ENCODE measurements around the gene PRSS56.

Gene PRSS56

DNA sequence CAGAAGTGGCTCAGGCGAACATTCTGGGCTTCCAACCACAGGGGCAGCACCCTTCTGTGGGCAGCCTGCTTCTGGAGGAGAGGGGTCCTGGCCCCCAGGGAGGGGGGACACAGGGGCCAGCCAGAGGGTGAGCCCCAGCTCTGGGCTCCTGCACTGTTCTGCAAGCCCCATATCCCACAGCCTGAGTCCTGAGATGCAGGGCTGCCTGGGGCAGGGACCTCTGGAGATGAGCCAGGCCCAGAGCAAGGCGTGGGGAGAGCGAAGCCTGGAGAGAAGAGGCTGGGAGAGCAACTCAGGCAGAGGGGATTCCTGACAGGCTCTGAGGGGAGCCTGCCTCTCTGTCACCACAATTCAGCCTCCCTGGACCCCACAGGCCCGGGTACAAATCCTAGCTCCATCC is 13.5 kb upstream of the PRSS56 start:
- H3K9me3 Mint-ChIP-seq = no peaks in the 10 kb centered on the region
- H3K36me3 Mint-ChIP-seq = no peaks in the 10 kb centered on the region
- H3K27ac Mint-ChIP-seq = no peak overlapping the region
- H3K27me3 Mint-ChIP-seq = peaks cover 11% of the 10 kb centered on the region
- peaks cover 4% of the 10 kb centered on the region for H3K4me1 Mint-ChIP-seq
- no peak overlapping the region for H3K4me3 Mint-ChIP-seq

DNA sequence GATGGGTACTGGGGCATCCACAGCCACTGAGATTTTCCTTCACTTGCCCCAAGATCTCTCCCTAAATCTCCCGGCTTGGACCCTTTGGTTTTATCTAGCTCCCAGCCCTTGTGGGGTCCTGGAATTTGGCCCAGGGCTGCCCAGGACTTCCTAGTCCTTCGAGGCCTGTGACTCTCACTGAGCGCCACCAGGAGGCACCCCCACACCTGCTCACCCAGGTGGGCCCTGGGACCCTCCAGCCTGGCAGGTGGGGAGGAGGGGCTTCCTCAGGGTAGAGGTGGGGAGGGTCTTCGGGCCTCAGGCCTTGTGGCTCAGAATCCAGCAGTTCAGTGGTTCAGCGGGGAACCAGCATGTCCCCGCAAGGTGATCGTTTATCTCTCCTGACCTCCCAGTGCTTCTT is 11.9 kb upstream of the PRSS56 start:
- no peaks in the 10 kb centered on the region for H3K36me3 Mint-ChIP-seq
- no peak overlapping the region for H3K4me3 Mint-ChIP-seq
- no peak overlapping the region for H3K27ac Mint-ChIP-seq
- peaks cover 10% of the 10 kb centered on the region for H3K27me3 Mint-ChIP-seq
- peaks cover 4% of the 10 kb centered on the region for H3K4me1 Mint-ChIP-seq
- no peaks in the 10 kb centered on the region for H3K9me3 Mint-ChIP-seq

DNA sequence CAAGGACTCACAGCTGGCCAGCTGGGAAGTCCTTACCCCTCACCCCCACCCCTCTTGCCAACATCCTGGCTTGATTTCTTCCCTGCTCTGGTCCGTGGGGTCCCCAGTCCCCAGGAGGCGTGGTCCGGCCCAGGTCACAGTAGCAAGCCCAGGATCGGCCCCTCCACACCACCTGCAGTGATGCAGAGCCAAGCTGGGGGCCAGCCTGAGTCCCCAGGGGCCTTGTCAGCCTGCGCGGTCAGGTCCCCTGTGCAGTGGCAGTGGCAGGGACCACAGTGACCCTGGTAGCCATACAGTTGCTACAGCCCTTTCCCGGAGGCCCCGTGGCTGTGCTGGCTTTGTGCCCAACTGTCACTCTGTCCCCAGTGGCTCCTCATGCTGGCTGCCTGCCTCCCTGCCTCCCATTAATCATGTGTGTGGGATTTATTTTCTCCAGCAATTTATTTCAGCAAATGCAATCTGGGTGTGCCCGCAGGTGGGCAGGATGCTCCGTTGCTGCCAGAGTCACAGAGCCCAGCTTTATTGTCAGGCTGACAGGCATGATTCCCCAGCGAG is 8.8 kb upstream of the PRSS56 start:
- Mint-ChIP-seq H3K4me3 (no peak overlapping the region), H3K9me3 (no peaks in the 10 kb centered on the region), H3K27me3 (peaks cover 3% of the 10 kb centered on the region), H3K27ac (no peak overlapping the region), H3K4me1 (no peaks in the 10 kb centered on the region), H3K36me3 (no peaks in the 10 kb centered on the region)

DNA sequence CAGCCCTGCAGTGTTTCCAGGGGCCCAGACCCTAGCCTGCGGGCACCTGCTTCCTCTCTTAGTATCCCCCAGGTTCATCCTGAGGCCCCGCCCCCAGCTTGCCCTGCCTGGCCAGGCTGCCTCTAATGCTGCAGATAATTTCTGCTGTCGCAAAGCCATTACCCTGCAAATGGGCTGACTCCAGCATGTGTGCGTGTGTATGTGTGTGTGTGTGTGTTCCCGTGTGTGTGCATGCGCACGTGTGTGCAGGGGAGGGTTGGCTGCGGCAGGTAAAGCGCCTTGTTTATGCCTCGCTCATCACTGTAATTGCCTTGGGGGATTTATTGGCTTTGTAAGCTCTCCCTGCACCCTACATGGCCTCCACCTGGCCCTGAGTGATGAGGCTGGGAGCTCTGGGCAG is 7.6 kb upstream of the PRSS56 start:
- peaks cover 3% of the 10 kb centered on the region for H3K27me3 Mint-ChIP-seq
- H3K27ac Mint-ChIP-seq = no peak overlapping the region
- no peaks in the 10 kb centered on the region for H3K9me3 Mint-ChIP-seq
- no peaks in the 10 kb centered on the region for H3K36me3 Mint-ChIP-seq
- H3K4me1 Mint-ChIP-seq = no peaks in the 10 kb centered on the region
- no peak overlapping the region for H3K4me3 Mint-ChIP-seq

DNA sequence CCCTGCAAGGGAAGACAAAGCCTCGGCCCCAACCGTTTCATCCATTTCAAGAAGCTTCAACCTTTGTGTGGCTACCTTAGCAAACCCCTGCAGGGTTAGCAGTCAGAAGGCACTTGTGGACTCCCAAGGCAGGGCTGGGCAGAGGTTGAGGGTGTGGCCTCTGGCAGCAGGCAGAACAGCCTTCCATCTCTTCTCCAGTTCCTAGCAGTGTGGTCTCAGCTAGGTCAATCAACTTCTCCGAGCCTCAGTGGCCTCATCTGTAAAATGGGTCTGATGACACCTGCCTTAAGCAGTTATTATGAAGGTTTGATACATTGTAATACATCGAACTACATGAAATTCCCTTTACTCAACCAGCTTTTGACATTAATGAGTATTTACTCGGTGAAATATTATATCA is 6.8 kb upstream of the PRSS56 start:
- H3K27ac Mint-ChIP-seq = no peak overlapping the region
- H3K4me1 Mint-ChIP-seq = no peaks in the 10 kb centered on the region
- no peaks in the 10 kb centered on the region for H3K9me3 Mint-ChIP-seq
- no peak overlapping the region for H3K4me3 Mint-ChIP-seq
- H3K27me3 Mint-ChIP-seq = peaks cover 3% of the 10 kb centered on the region
- no peaks in the 10 kb centered on the region for H3K36me3 Mint-ChIP-seq

DNA sequence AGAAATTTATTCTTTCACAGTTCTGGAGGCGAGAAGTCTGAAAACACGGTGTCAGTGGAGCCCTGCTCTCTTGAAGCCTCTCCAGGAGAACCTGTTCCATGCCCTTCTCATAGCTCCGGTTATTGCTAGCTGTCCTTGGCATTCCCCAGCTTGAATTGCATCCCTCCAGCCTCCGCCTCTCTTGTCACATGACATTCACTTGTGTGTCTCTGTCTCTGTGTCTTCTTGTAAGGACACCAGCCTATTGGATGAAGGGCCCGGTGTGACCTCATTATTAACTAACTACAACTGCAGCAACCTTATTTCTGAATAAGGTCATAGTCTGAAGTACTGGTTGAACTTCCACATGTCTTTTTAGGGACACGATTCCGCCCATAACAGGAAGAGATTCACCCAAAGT is 4.5 kb upstream of the PRSS56 start:
- Mint-ChIP-seq H3K36me3 (no peaks in the 10 kb centered on the region), H3K9me3 (no peaks in the 10 kb centered on the region), H3K4me1 (no peaks in the 10 kb centered on the region), H3K27me3 (peaks cover 11% of the 10 kb centered on the region), H3K4me3 (no peak overlapping the region), H3K27ac (no peak overlapping the region)

DNA sequence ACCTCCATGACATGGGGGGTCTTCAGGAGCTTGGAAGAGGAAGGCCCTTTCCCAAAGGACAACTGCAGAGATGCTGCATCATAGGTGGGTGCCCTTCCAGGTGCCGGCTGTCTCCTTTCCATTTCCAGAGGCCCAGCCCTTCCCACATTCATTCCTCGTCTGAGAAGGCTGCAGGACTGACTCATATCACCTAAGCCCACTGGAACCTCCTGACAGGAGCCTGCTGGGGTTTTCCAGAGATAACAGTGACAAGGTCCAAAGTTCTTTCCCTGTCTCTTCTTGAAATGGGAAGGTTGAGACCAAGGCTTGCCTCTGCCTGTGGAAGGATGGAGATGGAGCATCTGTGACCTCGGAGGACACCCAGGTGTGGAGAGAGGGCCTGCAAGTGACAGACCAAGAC is 3.6 kb upstream of the PRSS56 start:
- peaks cover 13% of the 10 kb centered on the region for H3K27me3 Mint-ChIP-seq
- no peaks in the 10 kb centered on the region for H3K36me3 Mint-ChIP-seq
- H3K9me3 Mint-ChIP-seq = no peaks in the 10 kb centered on the region
- H3K27ac Mint-ChIP-seq = no peak overlapping the region
- H3K4me3 Mint-ChIP-seq = no peak overlapping the region
- H3K4me1 Mint-ChIP-seq = peaks cover 3% of the 10 kb centered on the region

DNA sequence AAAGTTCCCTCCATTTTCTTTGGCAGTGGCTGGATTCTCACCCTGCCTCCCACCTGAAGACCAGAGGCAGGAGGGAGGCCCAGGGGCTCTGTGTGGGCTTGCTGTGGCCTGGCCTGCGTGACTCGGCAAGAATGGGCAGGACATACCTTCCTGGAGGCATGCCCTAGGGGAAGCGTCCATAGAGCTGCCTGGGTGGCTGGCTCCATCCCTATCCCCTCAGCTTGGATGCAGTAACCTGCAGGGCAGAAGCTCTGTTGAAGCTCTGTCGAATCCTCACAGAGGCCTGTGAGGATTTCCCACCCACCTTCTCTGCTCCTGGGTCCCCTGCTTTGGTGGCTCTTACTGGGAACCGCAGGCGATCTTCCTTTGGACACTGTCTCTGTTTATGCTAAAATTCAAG is 1.3 kb upstream of the PRSS56 start:
- Mint-ChIP-seq H3K9me3 (no peaks in the 10 kb centered on the region), H3K4me3 (no peak overlapping the region), H3K36me3 (no peaks in the 10 kb centered on the region), H3K27me3 (peaks cover 14% of the 10 kb centered on the region), H3K4me1 (peaks cover 10% of the 10 kb centered on the region), H3K27ac (no peak overlapping the region)

DNA sequence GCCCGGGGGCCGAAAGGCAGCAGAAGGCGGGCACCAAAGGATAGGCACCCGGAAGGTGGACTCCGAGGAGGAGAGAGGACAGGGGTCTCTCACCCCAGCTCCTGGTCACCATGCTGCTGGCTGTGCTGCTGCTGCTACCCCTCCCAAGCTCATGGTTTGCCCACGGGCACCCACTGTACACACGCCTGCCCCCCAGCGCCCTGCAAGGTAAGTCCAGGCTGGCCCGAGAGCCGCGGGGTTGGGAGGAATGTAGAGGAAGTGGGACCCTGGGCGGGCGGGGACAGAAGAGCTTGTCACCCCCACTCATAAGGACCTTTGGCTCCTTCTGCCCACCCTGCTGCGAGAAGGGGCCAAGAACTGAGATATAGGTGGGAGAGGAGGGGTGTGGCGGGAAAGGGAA is 301 bp downstream of the PRSS56 start:
- H3K27ac Mint-ChIP-seq = no peak overlapping the region
- H3K9me3 Mint-ChIP-seq = no peaks in the 10 kb centered on the region
- H3K4me3 Mint-ChIP-seq = no peak overlapping the region
- peaks cover 13% of the 10 kb centered on the region for H3K4me1 Mint-ChIP-seq
- H3K36me3 Mint-ChIP-seq = no peaks in the 10 kb centered on the region
- H3K27me3 Mint-ChIP-seq = peaks cover 20% of the 10 kb centered on the region

DNA sequence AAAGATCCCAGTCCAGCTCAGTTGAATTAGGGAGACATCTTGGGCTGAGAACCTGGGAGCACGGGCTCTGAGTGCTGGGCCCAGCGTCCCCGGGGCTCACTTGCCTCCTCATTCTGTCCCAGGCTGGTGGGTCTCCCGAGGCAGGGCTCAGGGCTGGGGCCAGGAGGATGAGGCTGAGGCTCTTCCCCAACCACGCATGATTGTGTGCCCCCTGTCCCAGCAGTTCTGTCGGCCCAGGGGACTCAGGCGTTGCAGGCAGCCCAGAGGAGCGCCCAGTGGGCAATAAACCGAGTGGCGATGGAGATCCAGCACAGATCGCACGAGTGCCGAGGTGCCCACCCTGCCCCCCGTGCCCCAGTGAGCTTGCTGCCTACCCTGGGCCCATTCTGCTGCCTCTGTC is 910 bp downstream of the PRSS56 start:
- Mint-ChIP-seq H3K27me3 (peaks cover 20% of the 10 kb centered on the region), H3K27ac (no peak overlapping the region), H3K36me3 (no peaks in the 10 kb centered on the region), H3K9me3 (no peaks in the 10 kb centered on the region), H3K4me3 (no peak overlapping the region), H3K4me1 (peaks cover 13% of the 10 kb centered on the region)

DNA sequence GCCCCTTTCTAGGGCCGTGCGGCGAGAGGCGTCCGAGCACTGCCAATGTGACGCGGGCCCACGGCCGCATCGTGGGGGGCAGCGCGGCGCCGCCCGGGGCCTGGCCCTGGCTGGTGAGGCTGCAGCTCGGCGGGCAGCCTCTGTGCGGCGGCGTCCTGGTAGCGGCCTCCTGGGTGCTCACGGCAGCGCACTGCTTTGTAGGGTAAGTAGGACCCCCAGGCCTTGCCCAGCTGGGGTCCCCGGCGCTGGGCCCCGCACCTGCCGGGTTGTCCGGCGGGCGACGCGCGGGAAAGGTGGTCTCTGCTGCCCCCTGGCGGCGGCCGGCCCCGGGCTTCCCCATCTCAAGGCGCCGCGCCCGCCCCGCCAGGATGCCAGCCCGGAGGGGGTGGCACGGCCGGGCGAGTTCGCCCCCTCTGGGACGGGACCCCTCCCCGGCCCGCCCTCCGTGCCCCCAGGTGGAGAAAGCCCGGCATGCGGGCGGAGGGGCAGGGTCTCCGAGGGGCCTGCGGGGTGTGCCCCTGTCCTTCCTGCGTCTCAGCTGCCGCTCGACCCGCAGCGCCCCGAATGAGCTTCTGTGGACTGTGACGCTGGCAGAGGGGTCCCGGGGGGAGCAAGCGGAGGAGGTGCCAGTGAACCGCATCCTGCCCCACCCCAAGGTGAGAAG is 1.9 kb downstream of the PRSS56 start:
- Mint-ChIP-seq H3K27ac (no peak overlapping the region), H3K27me3 (peaks cover 20% of the 10 kb centered on the region), H3K9me3 (no peaks in the 10 kb centered on the region), H3K4me1 (peaks cover 13% of the 10 kb centered on the region), H3K4me3 (no peak overlapping the region), H3K36me3 (no peaks in the 10 kb centered on the region)

DNA sequence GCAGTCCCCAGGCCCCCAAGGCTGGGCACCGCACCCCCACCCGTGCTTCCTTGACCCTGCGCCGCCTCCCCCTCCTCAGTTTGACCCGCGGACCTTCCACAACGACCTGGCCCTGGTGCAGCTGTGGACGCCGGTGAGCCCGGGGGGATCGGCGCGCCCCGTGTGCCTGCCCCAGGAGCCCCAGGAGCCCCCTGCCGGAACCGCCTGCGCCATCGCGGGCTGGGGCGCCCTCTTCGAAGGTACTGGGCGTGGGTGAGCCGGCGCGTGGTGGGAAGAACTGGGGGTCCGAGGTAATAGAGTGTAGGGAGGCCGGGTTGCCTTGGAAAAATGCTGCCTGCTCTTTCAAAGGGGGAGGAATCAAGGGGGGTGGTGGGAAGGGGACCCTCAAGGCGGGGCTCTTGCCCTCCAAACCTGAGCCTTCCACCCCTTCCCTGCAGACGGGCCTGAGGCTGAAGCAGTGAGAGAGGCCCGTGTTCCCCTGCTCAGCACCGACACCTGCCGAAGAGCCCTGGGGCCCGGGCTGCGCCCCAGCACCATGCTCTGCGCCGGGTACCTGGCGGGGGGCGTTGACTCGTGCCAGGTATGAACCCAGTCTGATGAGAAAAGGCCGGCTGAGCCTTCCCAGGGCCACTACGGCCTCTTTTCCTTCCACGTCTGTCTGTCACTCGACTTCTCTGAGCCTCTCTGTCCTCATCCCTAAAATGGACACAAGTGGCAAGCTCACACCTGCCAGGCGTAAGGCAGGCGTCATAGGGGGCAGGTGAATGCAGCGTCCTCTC is 2.6 kb downstream of the PRSS56 start:
- peak overlapping the region; percentile 61 for H3K4me3 Mint-ChIP-seq

DNA sequence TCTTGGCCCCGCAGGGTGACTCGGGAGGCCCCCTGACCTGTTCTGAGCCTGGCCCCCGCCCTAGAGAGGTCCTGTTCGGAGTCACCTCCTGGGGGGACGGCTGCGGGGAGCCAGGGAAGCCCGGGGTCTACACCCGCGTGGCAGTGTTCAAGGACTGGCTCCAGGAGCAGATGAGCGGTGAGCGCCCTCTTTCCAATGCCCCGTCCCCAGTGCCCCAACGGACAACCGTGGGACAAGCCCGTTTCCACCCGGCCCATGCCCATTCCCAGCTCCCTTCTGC is 3.2 kb downstream of the PRSS56 start:
- peak overlapping the region; percentile 61 for H3K4me3 Mint-ChIP-seq
- peaks cover 24% of the 10 kb centered on the region for H3K27me3 Mint-ChIP-seq
- H3K27ac Mint-ChIP-seq = peak overlapping the region; percentile 43
- no peaks in the 10 kb centered on the region for H3K36me3 Mint-ChIP-seq
- H3K9me3 Mint-ChIP-seq = no peaks in the 10 kb centered on the region
- H3K4me1 Mint-ChIP-seq = peaks cover 19% of the 10 kb centered on the region

More for the DNA sequence above, 2.6 kb downstream of the PRSS56 start:
- Mint-ChIP-seq H3K27me3 (peaks cover 21% of the 10 kb centered on the region), H3K9me3 (no peaks in the 10 kb centered on the region), H3K27ac (peak overlapping the region; percentile 43), H3K36me3 (no peaks in the 10 kb centered on the region), H3K4me1 (peaks cover 14% of the 10 kb centered on the region)

DNA sequence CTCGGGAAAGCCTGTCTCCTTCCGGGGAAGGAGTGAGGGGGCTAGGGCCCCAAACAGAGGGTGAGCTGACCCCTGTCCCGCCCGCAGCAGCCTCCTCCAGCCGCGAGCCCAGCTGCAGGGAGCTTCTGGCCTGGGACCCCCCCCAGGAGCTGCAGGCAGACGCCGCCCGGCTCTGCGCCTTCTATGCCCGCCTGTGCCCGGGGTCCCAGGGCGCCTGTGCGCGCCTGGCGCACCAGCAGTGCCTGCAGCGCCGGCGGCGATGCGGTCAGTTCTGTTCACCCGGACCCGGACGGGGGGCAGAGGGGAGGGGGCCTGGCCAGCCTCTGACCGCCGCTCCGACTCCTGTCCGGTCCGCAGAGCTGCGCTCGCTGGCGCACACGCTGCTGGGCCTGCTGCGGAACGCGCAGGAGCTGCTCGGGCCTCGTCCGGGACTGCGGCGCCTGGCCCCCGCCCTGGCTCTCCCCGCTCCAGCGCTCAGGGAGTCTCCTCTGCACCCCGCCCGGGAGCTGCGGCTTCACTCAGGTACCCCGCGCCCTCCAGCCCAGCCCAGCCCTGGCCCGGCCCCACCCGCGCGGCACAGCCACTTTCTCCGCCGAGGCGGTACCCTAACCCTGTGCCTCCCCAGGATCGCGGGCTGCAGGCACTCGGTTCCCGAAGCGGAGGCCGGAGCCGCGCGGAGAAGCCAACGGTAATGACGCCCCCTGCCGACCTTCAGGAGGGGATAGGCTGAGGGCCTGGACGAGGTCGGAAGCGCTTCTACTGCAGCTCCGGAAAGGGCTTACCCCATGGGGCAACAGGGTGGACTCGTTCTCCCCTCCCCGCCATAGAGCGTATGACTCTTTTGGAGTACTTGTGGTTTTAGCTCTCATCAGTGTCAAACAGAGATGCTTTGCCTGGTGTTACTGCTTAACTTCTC is 3.8 kb downstream of the PRSS56 start:
- Mint-ChIP-seq H3K27ac (no peak overlapping the region), H3K36me3 (no peaks in the 10 kb centered on the region), H3K9me3 (no peaks in the 10 kb centered on the region), H3K27me3 (peaks cover 26% of the 10 kb centered on the region), H3K4me3 (peak overlapping the region; percentile 26), H3K4me1 (peaks cover 25% of the 10 kb centered on the region)

DNA sequence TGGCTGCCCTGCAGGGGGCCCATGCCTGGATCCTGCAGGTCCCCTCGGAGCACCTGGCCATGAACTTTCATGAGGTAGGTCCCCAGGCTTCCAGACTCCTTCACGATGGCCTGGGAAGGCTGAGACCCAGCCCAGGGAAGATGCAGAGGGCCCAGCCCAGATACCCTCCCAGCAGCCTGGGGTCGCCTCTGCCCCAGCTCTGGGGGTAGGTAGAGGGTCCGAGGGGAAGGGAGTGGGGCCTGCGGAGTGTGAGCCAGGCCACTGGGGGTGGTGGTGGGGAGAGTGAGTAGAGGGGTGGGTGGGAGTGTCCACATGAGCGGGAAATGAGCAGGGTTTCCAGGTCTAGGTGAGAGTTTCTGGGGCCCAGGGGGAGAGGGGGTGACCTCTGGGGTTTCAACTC is 4.6 kb downstream of the PRSS56 start:
- H3K27ac Mint-ChIP-seq = no peak overlapping the region
- no peak overlapping the region for H3K4me3 Mint-ChIP-seq
- H3K27me3 Mint-ChIP-seq = peaks cover 22% of the 10 kb centered on the region
- H3K4me1 Mint-ChIP-seq = peaks cover 30% of the 10 kb centered on the region
- H3K36me3 Mint-ChIP-seq = no peaks in the 10 kb centered on the region
- no peaks in the 10 kb centered on the region for H3K9me3 Mint-ChIP-seq

DNA sequence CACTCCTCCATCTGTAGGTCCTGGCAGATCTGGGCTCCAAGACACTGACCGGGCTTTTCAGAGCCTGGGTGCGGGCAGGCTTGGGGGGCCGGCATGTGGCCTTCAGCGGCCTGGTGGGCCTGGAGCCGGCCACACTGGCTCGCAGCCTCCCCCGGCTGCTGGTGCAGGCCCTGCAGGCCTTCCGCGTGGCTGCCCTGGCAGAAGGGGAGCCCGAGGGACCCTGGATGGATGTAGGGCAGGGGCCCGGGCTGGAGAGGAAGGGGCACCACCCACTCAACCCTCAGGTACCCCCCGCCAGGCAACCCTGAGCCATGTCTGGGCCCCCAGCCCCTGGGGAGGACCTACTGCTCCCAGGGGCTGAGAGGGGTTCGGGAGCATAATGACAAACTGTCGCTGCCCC is 5.0 kb downstream of the PRSS56 start:
- Mint-ChIP-seq H3K9me3 (no peaks in the 10 kb centered on the region), H3K4me3 (no peak overlapping the region), H3K27ac (no peak overlapping the region), H3K4me1 (peaks cover 30% of the 10 kb centered on the region), H3K36me3 (no peaks in the 10 kb centered on the region), H3K27me3 (peaks cover 22% of the 10 kb centered on the region)
